GM10847 (cell line): ENCODE measurements around the gene SH3PXD2A.

Source experiments
- POLR2A ChIP-seq: IDR thresholded peaks from 2 replicates; pipeline ENCODE4 v1.6.1; 2011; ENCODE audit not compliant: insufficient read length; ENCODE audit errors: extremely low read depth

The SH3PXD2A gene

GRCh38 chr10:103756277-103756869 lies 99.0 kb downstream of the SH3PXD2A start:
- TF ChIP-seq POLR2A: no peak

- TF ChIP-seq POLR2A: no peak
Observed at GRCh38 chr10:103752680-103753248, 102.6 kb downstream of the SH3PXD2A start.

DNA sequence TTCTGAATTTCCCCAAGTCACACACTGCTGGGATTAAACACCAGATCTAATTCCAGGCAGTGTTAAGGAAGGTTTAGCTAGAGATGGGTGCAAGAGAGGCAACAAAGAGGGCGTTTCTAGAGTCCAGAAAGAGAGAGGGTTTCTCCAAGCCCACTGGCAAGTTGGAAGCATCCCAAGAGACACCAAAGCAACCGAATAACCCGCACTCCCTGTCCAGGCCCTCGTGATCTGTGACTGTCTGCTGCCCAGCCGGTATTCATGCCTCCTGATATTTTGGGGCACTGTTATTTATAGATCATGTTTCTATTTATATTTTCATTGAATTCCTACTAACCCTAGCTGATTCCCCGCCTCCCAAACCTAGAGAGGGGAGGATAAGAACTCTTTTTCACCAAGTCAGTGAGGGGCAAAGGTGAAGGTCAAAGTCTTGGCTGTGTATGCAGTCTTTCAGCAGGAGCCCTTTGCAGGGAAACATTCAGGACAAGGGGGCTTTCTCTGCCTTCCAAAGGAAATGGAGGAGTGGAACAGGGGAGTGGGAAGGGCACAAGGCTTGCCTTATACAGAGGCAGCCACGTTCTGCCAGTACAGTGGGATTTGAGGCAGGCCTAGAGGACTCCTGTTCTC lies 103.6 kb downstream of the SH3PXD2A start:
- no peak for TF ChIP-seq POLR2A

DNA sequence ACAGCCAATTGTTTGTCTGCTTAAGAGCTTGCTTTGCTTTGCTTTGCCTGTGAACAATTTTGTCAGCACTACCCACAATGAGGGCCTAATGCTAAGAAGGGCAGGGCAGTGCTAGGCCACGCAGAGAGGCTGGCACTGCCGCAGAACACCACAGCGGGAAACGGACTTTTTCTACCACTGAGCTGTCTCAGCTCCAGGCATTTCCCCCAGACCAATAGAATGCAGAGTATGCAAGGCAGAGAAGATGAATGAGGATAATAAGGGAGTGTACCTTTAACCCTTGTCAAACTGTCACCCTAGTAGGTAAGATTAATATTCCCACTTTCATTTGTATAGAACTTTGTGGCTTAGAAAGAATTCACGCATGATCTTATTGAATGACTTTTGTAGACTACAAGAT lies 104.5 kb downstream of the SH3PXD2A start:
- no peak for TF ChIP-seq POLR2A

DNA sequence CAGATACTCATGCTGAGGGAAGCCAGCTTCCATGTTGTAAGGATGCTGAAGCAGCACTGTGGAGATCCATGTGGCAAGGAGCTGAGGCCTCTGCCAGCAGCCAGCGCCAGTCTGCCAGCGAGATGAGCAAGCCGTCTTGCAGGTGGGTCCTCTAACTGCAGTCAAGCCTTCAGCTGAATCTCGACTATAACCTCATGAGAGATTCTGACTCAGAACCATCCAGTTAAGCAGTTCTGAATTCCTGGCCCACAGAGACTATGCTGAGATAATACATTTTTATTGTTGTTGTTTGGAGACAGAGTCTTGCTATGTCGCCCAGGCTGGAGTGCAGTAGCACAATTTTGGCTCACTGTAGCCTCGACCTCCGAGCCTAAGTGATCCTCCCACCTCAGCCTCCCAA lies 105.6 kb downstream of the SH3PXD2A start:
- no peak for TF ChIP-seq POLR2A

DNA sequence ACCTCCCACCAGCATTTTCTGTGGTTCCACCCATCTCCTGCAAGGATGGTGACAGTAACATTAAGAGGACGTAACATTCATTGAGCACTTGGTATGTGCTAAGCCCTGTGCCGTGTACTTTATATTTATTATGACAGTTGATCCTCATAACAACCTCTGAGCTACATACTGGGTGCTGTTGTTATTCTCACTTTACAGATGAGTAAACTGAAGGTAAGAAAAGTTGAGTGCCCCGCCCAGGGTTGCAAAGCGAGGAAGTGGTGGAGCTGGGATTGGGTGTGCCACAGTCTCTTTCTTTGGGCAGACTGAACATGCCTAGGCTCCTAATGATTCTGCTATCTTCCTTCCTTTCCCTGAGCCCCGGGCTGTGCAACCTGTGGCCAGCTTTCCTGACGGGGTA lies 107.4 kb downstream of the SH3PXD2A start:
- TF ChIP-seq POLR2A: no peak

DNA sequence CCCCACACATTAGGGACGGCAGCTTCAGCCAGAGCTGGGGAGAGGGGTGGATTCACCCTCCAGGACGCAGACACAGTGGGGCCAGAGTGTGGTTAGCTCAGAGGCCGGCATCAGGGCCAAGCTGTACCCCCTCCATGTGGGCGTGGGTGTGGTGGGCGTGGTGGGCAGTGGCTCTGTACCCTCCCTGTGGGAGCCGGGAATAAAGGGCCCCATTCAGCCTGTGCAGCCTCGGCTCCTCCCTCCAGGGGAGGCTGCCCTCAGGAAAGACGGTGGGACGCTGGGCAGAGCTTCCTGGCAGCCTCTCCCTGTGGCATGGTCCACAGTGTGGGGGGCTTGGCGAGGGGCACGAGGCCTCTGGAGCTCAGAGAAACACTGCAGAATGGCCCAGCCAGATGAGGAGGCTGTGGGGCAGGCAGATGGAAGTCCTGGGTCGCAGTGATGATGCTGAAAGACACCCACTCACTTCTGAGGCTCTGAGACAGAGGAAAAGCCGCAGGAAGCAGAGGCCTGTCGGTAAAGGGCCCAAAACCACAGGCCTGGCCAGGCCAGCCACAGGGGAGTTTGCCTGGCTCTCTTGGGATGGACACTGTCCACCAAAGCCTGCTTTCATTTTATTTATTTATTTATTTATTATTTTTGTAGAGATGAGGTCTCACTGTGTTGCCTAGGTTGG lies 108.0 kb downstream of the SH3PXD2A start:
- no peak for TF ChIP-seq POLR2A

GRCh38 chr10:103746598-103746997 lies 108.8 kb downstream of the SH3PXD2A start:
- no peak for TF ChIP-seq POLR2A

DNA sequence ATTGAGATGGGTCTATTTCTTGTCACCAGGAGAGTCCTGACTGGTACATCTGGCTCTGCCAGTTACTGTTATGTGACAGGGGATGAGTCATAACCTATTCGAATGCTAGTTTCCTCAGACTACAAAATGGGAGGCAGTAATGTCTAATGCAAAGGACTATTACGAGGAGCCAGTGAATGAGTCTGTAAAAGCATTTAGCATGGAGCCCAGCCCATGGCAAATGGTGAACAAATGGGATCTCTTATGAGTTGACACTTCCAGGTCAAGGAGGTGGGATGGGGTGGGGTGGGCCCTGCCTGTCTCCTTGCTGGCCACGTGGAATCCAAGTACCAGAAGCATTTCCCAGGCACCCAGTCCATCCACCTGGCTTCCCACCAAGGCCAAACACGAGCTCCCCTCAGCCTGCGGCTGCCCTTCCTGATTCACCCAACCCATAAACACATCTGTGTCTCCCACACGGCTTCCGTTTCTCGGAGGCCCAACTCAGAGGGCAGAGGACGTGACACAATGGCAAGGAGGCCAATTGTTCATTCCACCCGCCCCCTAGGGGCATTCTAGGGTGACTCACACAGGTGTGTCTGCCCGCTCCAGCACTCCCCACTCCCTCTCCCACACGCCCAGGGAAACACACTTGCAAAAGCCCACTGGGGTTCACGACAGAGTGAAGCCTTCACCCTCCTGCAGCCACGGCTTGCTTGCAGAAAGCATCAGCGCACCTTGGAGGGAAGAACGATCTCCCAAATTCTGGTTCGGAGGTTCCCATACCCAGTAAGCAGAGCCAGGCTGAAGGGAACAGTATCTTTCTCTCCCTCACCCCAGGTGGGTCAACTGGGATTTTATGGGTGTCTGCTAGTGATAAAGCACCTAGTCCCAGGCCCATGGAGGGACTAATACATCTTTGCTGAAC lies 109.8 kb downstream of the SH3PXD2A start:
- no peak for TF ChIP-seq POLR2A

- TF ChIP-seq POLR2A: no peak
Observed at GRCh38 chr10:103742824-103743223, 112.6 kb downstream of the SH3PXD2A start.

- no peak for TF ChIP-seq POLR2A
Observed at GRCh38 chr10:103740611-103741010, 114.8 kb downstream of the SH3PXD2A start.

- TF ChIP-seq POLR2A: no peak
Observed at GRCh38 chr10:103739039-103739764, 116.2 kb downstream of the SH3PXD2A start.

- no peak for TF ChIP-seq POLR2A
Observed at GRCh38 chr10:103737735-103738367, 117.5 kb downstream of the SH3PXD2A start.

DNA sequence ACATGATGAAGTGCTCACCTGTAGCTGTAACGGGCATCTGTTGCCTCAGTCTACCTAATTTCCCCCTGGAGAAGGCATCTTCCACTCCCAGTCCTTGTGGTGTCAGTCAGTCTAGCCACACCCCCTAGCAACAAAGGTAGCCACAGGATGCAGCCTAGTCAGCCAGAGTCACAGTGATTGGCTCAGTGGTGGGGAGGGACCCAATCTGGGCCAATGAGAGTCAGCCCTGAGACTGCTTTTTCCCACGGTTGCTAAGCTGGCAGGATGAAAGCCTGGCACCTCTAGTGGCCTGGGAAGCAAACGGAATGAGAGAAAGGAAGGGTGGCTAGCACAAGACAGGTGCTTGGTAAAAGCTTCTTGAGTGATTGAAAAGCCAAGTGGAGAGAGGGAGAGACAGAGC lies 118.6 kb downstream of the SH3PXD2A start:
- no peak for TF ChIP-seq POLR2A
